HG03442 (cell line): Measurements from ENCODE around the gene CA5B.
"Not testable (repeated sequence)": the region's sequence is repeated elsewhere in the genome, so short reads cannot be mapped to it uniquely, and the experiment has no call there.

Experiments
- ATAC-seq: cut with Tn5 transposase; IDR thresholded peaks from one replicate; pipeline ENCODE4 v1.9.1; 2021; ENCODE audit warnings: mild to moderate bottlenecking, moderate library complexity; ENCODE audit not compliant: unreplicated experiment

The CA5B gene

DNA sequence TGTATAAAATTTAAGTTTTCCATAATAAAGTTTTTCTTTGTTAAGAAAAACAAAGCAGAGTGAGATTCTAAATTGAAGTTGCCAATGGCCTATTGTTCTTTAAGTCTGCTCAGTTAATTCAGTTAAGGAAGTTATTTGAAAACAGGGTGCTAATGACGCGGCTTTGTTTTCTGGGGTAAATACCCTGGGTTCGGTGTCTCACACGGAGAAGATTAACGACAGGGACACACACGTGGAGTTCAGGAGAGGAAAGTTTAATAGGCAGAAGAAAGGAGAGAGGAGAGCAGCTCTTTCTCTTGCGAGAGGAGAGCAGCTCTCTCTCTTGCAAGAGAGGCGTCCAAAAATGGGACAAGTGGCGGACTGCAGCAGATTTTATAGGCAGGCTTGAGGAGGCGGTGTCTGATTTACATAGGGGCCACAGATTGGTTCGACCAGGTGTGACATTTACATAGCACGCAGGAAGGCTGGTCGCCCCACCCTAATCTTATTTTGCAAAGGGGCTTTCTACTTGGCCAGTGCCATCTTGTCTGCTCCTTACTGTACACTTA lies 9.6 kb downstream of the CA5B start:
- ATAC-seq, result no peak

DNA sequence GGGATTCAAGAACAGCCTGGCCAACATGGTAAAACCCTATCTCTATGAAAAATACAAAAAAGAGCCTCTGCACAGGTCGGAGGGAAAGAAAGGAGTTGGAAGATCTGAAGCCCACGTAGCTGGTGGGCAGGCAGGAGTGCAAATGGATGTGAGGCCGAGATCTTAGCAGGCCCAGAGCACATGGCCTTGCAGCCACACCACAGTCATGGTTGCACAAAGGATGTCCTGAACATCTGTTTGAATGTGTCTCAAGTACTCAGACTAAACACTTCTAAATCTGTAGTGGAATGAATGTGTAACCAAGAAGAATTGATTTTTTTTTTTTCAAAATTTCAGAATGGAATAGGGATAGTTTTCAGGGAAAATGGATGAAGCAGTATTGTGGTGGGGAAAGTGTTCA lies 10.8 kb downstream of the CA5B start:
- ATAC-seq, result no peak

DNA sequence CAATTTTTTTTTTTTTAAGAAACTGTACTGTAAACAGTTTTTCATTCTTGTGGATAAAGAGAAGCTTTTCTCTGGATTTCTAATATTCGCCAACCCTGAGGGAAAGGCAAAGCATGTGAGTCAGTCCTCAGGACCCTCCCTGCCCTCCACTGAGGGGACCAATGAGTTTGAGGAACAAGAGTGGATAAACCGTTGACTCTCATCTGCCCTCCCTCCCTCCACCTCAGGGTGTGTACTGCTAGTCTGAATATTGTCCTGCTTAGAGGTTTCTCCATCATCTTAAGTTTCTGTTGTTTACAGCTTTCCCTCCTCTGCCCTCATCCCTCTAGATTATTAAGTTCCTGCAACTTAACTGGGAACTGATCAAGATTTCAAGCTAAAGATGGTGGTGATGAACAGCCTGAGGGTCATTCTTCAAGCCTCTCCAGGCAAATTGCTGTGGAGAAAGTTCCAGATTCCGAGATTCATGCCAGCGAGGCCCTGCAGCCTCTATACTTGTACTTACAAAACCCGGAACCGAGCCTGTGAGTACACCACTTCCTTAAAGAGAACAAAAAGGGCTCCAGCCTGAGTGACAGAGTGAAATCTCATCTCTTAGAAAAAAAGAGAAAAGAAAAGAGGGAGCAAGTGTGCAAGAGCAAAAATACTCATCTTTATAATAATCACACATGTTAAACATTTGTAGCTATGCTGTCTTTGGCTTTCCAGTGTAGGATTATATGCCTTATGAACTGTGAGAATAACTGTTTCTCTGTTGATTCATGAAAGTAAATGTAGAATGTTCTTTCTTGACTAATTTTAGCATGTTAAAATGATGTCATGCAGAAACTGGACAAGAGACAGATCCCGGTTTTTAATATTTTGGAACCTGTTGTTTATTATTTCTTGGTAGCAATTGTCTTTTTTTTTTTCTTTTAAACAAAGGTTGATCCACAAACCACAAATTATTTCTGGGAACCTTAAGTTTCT lies 11.9 kb downstream of the CA5B start:
- ATAC-seq, result peak; percentile 80

GRCh38 chrX:15750611-15751154 lies 12.6 kb downstream of the CA5B start:
- no peak for ATAC-seq

GRCh38 chrX:15751155-15751819 lies 13.2 kb downstream of the CA5B start:
- no peak for ATAC-seq

- ATAC-seq, result no peak
Measured at GRCh38 chrX:15755091-15755490, 17.0 kb downstream of the CA5B start.

GRCh38 chrX:15758140-15758539 lies 20.1 kb downstream of the CA5B start:
- ATAC-seq, result no peak

GRCh38 chrX:15759886-15760285 lies 21.8 kb downstream of the CA5B start:
- not testable (repeated sequence) for ATAC-seq

GRCh38 chrX:15761564-15762191 lies 23.6 kb downstream of the CA5B start:
- no peak for ATAC-seq

- ATAC-seq, result no peak
Measured at GRCh38 chrX:15769300-15769954, 31.4 kb downstream of the CA5B start.

DNA sequence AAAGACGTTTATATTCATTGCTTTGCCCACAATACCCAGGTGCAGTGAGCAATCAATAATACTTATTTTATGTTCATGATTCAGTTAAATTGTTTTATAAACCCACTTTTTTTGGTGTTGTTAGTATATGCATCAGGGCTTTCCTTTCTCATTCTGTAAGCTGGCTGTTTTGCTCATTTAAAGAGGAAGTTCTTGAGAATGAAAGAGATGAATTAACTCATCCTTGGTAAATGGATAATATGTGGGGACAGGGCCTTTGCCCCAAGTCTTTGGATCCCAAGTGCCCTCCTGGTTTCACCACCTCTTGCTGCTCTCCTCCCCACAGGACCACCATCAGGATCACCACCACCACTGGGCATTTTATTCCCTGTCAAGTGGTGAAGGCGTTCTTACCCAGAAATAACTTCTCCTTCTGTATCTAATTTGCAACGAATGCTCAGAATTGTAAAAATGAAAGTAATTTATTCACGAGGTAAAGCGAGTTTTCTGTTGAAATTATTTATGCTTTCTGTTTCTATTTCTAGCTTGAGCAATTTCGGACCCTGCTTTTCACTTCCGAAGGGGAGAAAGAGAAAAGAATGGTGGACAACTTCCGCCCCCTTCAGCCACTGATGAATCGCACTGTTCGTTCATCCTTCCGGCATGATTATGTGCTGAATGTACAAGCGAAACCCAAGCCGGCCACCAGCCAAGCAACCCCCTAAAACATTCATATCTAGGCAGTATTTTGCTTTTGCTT lies 44.1 kb downstream of the CA5B start:
- peak; percentile 68 for ATAC-seq

GRCh38 chrX:15785176-15785750 lies 47.2 kb downstream of the CA5B start:
- no peak for ATAC-seq

GRCh38 chrX:15786915-15787314 lies 48.8 kb downstream of the CA5B start:
- ATAC-seq, result no peak

GRCh38 chrX:15789979-15790768 lies 52.1 kb downstream of the CA5B start, which contains the start of gene ZRSR2:
TSS of gene ZRSR2 (plus strand) at chrX:15790484. CDS start at chrX:15790496, 12 bp downstream.
- peak; percentile 93 for ATAC-seq

DNA sequence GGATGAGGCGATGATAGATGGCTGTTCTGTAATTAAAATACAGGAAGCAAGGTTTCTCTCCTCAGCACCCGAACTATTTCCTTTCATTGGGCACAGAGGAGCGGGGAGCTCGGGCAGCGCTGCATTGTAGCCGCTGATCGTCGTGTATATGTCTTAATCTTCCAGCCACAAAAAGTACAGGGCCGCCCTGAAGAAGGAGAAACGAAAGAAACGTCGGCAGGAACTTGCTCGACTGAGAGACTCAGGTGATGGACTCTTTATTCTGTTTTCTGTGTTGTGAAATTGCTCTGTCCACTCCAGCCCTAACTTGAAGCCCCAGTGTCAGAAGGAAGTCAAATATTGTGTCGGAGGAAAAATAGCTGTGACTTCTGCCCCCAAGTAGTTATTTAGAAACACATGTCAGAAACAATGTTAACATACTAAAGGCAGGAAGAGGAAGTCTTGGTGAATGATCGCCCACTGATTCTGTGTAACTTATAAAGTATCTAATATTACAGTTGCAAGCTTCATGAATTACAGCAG lies 52.8 kb downstream of the CA5B start:
- ATAC-seq, result peak; percentile 15

GRCh38 chrX:15797707-15798106 lies 59.6 kb downstream of the CA5B start:
- ATAC-seq, result no peak

- ATAC-seq, result no peak
Measured at GRCh38 chrX:15804563-15804962, 66.5 kb downstream of the CA5B start.

DNA sequence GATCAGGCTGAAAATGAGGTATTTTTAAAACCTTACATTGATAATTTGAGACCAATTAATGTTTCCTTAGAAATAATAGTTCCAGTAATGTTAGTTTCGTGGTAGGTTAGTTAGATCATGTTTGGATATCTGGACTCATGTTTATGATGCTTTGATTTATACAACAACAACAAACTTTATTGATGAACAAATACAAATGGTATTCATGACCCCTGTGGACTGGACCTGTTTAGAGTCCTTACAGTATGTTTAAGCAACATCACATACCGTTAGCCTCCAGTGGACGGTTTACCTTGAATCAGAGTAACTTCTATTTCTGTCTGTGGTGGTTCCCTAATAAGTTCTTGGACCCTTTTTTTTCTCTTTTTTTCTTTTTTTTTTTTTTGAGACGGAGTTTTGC lies 70.2 kb downstream of the CA5B start:
- ATAC-seq, result no peak
